Cortex of kidney (tissue), 1 donor: ENCODE measurements around the gene CRNKL1.
A peak's percentile ranks its signal among the peaks of the same experiment; 100 is the strongest.

ENCODE experiments used
- DNase-seq: peaks from one replicate; lab custom pipeline; 2025; lab: John Stamatoyannopoulos, UW

Gene CRNKL1

GRCh38 chr20:20052074-20052970, at the start of gene CRNKL1, which contains the start of gene CFAP61:
Gene CRNKL1 (minus strand): TSS chr20:20052466. CDS start chr20:20052342, 124 bp downstream.
Gene CFAP61 (plus strand): TSS chr20:20052532. CDS start chr20:20056654, 4,122 bp downstream.
- DNase-seq: peak; percentile 54

- no peak for DNase-seq
These were observed 48.6 kb upstream of the CRNKL1 start for GRCh38 chr20:20100881-20101280.

- DNase-seq: no peak
These were observed 44.2 kb upstream of the CRNKL1 start for GRCh38 chr20:20096421-20096820.

- no peak for DNase-seq
These were observed 43.0 kb upstream of the CRNKL1 start for GRCh38 chr20:20095114-20095872.

- no peak for DNase-seq
These were observed 42.1 kb upstream of the CRNKL1 start for GRCh38 chr20:20094410-20094809.

- no peak for DNase-seq
These were observed 40.6 kb upstream of the CRNKL1 start for GRCh38 chr20:20092827-20093226.

GRCh38 chr20:20089939-20090338, 37.7 kb upstream of the CRNKL1 start:
- DNase-seq: no peak

GRCh38 chr20:20089018-20089417, 36.8 kb upstream of the CRNKL1 start:
- DNase-seq: no peak

GRCh38 chr20:20085812-20086211, 33.5 kb upstream of the CRNKL1 start:
- no peak for DNase-seq

GRCh38 chr20:20085071-20085470, 32.8 kb upstream of the CRNKL1 start:
- no peak for DNase-seq

GRCh38 chr20:20084296-20084752, 32.1 kb upstream of the CRNKL1 start:
- DNase-seq: no peak

- DNase-seq: no peak
These were observed 31.5 kb upstream of the CRNKL1 start for GRCh38 chr20:20083807-20084206.

GRCh38 chr20:20079102-20079784, 27.0 kb upstream of the CRNKL1 start:
- DNase-seq: no peak

GRCh38 chr20:20078041-20078440, 25.8 kb upstream of the CRNKL1 start:
- DNase-seq: no peak

GRCh38 chr20:20076297-20077065, 24.2 kb upstream of the CRNKL1 start:
- DNase-seq: no peak

- DNase-seq: no peak
These were observed 22.8 kb upstream of the CRNKL1 start for GRCh38 chr20:20075032-20075431.

GRCh38 chr20:20073801-20074371, 21.6 kb upstream of the CRNKL1 start:
- no peak for DNase-seq

- no peak for DNase-seq
These were observed 18.8 kb upstream of the CRNKL1 start for GRCh38 chr20:20070871-20071726.

- DNase-seq: no peak
These were observed 13.1 kb upstream of the CRNKL1 start for GRCh38 chr20:20065361-20065760.
